NCI-H187 (cell line): ENCODE results near the gene TLE5.
"Not testable (repeated sequence)": the region's sequence is repeated elsewhere in the genome, so short reads cannot be mapped to it uniquely, and the experiment has no call there.

ENCODE experiments used
- DNase-seq, 2 experiments: peaks; one replicate each; lab custom pipeline; 2025; lab: John Stamatoyannopoulos, UW

Gene TLE5

GRCh38 chr19:3025549-3025886 lies 36.8 kb downstream of the TLE5 start:
- no peak for DNase-seq

GRCh38 chr19:3024870-3025548 lies 37.3 kb downstream of the TLE5 start:
- no peak for DNase-seq

- DNase-seq, result no peak
Observed at GRCh38 chr19:3024509-3024869, 37.8 kb downstream of the TLE5 start.

- no peak for DNase-seq
Observed at GRCh38 chr19:3020321-3020960, 41.9 kb downstream of the TLE5 start.

- DNase-seq, result no peak
Observed at GRCh38 chr19:3019211-3019854, 43.0 kb downstream of the TLE5 start.

GRCh38 chr19:3017923-3018322 lies 44.4 kb downstream of the TLE5 start:
- DNase-seq, result no peak

- DNase-seq, result no peak
Observed at GRCh38 chr19:3015126-3016057, 46.9 kb downstream of the TLE5 start.

- DNase-seq, result no peak
Observed at GRCh38 chr19:3014135-3014534, 48.2 kb downstream of the TLE5 start.

GRCh38 chr19:3013263-3013725 lies 49.0 kb downstream of the TLE5 start:
- no peak for DNase-seq

GRCh38 chr19:3012621-3013262 lies 49.6 kb downstream of the TLE5 start:
- no peak for DNase-seq

GRCh38 chr19:3012059-3012458 lies 50.2 kb downstream of the TLE5 start:
- DNase-seq, result not testable (repeated sequence)

GRCh38 chr19:3010871-3011270 lies 51.4 kb downstream of the TLE5 start:
- DNase-seq, result no peak

- no peak for DNase-seq
Observed at GRCh38 chr19:3008994-3009393, 53.3 kb downstream of the TLE5 start.

- DNase-seq, result no peak
Observed at GRCh38 chr19:3007975-3008374, 54.3 kb downstream of the TLE5 start.

- DNase-seq, result no peak
Observed at GRCh38 chr19:3006075-3006767, 56.1 kb downstream of the TLE5 start.

- no peak for DNase-seq
Observed at GRCh38 chr19:3005345-3005744, 57.0 kb downstream of the TLE5 start.

GRCh38 chr19:3004522-3004921 lies 57.8 kb downstream of the TLE5 start:
- DNase-seq, result no peak

GRCh38 chr19:3003046-3003445 lies 59.2 kb downstream of the TLE5 start:
- DNase-seq, result no peak
